Thymus (tissue), 11 donors: Measurements from ENCODE around the gene NCOA7. TPM values are rescaled to one million over a fixed set of nuclear protein-coding genes. Genes with fewer than 3 reads are reported as not detected.
"Not testable (repeated sequence)": the region's sequence is repeated elsewhere in the genome, so short reads cannot be mapped to it uniquely, and the experiment has no call there.

Experiments
- DNase-seq, 9 donors: peaks; one replicate each; pipeline ENCODE4 v3.0.0-alpha.2; 2013; ENCODE audit warnings: low spot score in 9 of 9, low read depth in 6 of 9, missing footprints in 1 of 9
- H3K27ac ChIP-seq, 2 donors: one replicate each; pipeline ENCODE4 v1.5.1; 2013; ENCODE audit warnings: control low read depth in 1 of 2, low read depth in 1 of 2, low read length in 1 of 2, mild to moderate bottlenecking in 1 of 2, moderate library complexity in 1 of 2
- H3K27me3 ChIP-seq, 2 donors: one replicate each; pipeline ENCODE4 v1.5.1; 2013; ENCODE audit warnings: low read length in 1 of 2; ENCODE audit not compliant: control insufficient read depth in 2 of 2, insufficient read depth in 1 of 2
- H3K36me3 ChIP-seq, 2 donors: one replicate each; pipeline ENCODE4 v1.5.1; 2013; ENCODE audit warnings: low read length in 1 of 2, mild to moderate bottlenecking in 1 of 2, moderate library complexity in 1 of 2; ENCODE audit not compliant: control insufficient read depth in 2 of 2, insufficient read depth in 2 of 2
- H3K4me1 ChIP-seq, 2 donors: one replicate each; pipeline ENCODE4 v1.5.1; 2013; ENCODE audit warnings: low read length in 2 of 2; ENCODE audit not compliant: control insufficient read depth in 2 of 2, insufficient read depth in 2 of 2
- H3K4me3 ChIP-seq, 2 donors: one replicate each; pipeline ENCODE4 v1.5.1; 2013; ENCODE audit warnings: low read length in 2 of 2, control low read depth in 1 of 2, mild to moderate bottlenecking in 1 of 2
- H3K9me3 ChIP-seq, 2 donors: one replicate each; pipeline ENCODE4 v1.5.1; 2013; ENCODE audit warnings: low read length in 1 of 2, mild to moderate bottlenecking in 1 of 2; ENCODE audit not compliant: control insufficient read depth in 2 of 2, insufficient read depth in 1 of 2
- WGBS: extraction: QIAGEN DNeasy Blood & Tissue Kit; methylation state at CpG from one replicate; pipeline ENCODE4 v1.1.7; 2013; 5-methylcytosine and 5-hydroxymethylcytosine counted together
- polyA plus RNA-seq: library from polyadenylated mRNA; stranded (reverse); fragments of 200-250 nt; gene quantifications from one replicate; pipeline ENCODE4 v1.2.3, GENCODE V29; 2013
- total RNA-seq: library from RNA; stranded (reverse); fragments of 120-200 nt; gene quantifications from one replicate; pipeline ENCODE4 v1.2.4, GENCODE V29; 2013
- donor health status: healthy.

Gene NCOA7
- total and polyA plus RNA-seq, 2 donors, result 8.4 to 15.8 TPM

GRCh38 chr6:125804866-125805425 lies 14.2 kb downstream of the NCOA7 start:
- H3K36me3 ChIP-seq, H3K4me3 ChIP-seq, H3K27ac ChIP-seq, DNase-seq, H3K9me3 ChIP-seq, H3K4me1 ChIP-seq, H3K27me3 ChIP-seq: not testable (repeated sequence)
- 96% methylated on average over 10 of the region's 10 CpGs for WGBS

- no peak overlapping the region for H3K4me3 ChIP-seq
- H3K27ac ChIP-seq, result no peak overlapping the region
- H3K4me1 ChIP-seq, result no peaks in the 10 kb centered on the region
- H3K9me3 ChIP-seq, result no peaks in the 10 kb centered on the region
- no peaks in the 10 kb centered on the region for H3K36me3 ChIP-seq
- no peaks in the 10 kb centered on the region for H3K27me3 ChIP-seq
- WGBS, result 63% methylated on average over 4 of the region's 4 CpGs
- no peak for DNase-seq
These were observed 16.1 kb downstream of the NCOA7 start for GRCh38 chr6:125806813-125807212.

- Histone ChIP-seq H3K4me3 (no peak overlapping the region), H3K27ac (no peak overlapping the region), H3K27me3 (no peaks in the 10 kb centered on the region), H3K4me1 (no peaks in the 10 kb centered on the region), H3K36me3 (no peaks in the 10 kb centered on the region), H3K9me3 (no peaks in the 10 kb centered on the region)
- WGBS, result 94% methylated on average over 4 of the region's 4 CpGs
- no peak for DNase-seq
These were observed 16.5 kb downstream of the NCOA7 start for GRCh38 chr6:125807293-125807692.

GRCh38 chr6:125808060-125808459 lies 17.3 kb downstream of the NCOA7 start:
- H3K4me3 ChIP-seq, result no peak overlapping the region
- no peaks in the 10 kb centered on the region for H3K27me3 ChIP-seq
- no peaks in the 10 kb centered on the region for H3K36me3 ChIP-seq
- 89% methylated on average over 4 of the region's 4 CpGs for WGBS
- no peak for DNase-seq
- no peak overlapping the region for H3K27ac ChIP-seq
- no peaks in the 10 kb centered on the region for H3K9me3 ChIP-seq
- H3K4me1 ChIP-seq, result no peaks in the 10 kb centered on the region

- no peak overlapping the region for H3K27ac ChIP-seq
- no peaks in the 10 kb centered on the region for H3K36me3 ChIP-seq
- H3K4me3 ChIP-seq, result no peak overlapping the region
- H3K4me1 ChIP-seq, result no peaks in the 10 kb centered on the region
- H3K27me3 ChIP-seq, result no peaks in the 10 kb centered on the region
- DNase-seq, result no peak
- no peaks in the 10 kb centered on the region for H3K9me3 ChIP-seq
These were observed 17.8 kb downstream of the NCOA7 start for GRCh38 chr6:125808591-125808990.

DNA sequence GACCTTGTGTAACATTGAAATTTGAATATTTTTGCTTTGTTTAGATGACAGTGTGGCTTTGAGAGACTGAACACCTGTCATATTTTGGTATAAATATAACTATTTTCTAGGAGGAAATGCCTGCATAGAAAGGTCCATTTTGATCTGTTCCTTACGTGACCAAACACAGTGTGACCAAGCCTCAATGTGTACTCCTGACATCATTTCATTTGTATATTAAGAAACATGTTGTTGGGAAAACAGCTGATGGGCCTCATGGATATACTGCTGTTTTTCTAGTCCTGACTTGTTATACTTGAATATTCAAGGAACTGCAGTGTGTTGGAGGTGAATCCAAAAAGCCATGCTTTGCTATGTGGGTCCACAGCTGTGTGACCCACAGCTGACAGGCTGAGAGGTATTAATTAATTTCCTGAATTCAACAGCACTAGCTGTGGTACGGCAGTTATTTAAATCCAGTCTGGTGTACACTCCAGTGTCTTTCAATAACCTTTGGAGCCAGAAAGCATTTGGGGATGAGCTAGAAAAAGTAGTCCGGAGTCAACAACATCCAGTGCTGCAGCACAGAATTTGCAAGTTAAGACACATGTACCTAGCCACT lies 18.9 kb downstream of the NCOA7 start:
- Histone ChIP-seq H3K9me3 (no peaks in the 10 kb centered on the region), H3K27ac (no peak overlapping the region), H3K36me3 (no peaks in the 10 kb centered on the region), H3K4me3 (no peak overlapping the region), H3K4me1 (peaks cover 0 to 5% of the 10 kb centered on the region in 2 donors), H3K27me3 (no peaks in the 10 kb centered on the region)
- no peak for DNase-seq
- WGBS, result 95% methylated on average over 3 of the region's 3 CpGs

DNA sequence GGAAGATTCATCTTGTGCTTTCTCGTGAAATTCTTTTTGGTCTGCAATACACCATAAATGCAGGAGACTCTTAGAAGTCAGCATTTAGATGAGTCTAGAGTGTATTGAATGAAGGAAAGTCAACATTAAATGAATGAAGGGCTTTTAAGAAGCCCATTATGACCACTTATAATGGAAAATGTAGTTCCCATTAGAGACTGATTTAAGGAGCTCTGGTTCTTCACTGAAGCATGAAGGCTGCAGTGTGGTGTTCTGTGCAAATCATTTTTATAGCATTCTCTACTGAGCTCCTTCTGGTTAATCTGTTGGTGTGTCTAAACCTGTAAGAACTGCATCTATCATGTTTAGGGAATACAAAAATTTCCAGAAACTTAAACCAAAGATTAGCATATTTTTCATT lies 19.7 kb downstream of the NCOA7 start:
- DNase-seq, result no peak
- Histone ChIP-seq H3K36me3 (no peaks in the 10 kb centered on the region), H3K4me3 (no peak overlapping the region), H3K9me3 (no peaks in the 10 kb centered on the region), H3K4me1 (peaks cover 0 to 5% of the 10 kb centered on the region in 2 donors), H3K27me3 (no peaks in the 10 kb centered on the region), H3K27ac (no peak overlapping the region)
- WGBS, result 98% methylated on average over 1 of the region's 1 CpG

DNA sequence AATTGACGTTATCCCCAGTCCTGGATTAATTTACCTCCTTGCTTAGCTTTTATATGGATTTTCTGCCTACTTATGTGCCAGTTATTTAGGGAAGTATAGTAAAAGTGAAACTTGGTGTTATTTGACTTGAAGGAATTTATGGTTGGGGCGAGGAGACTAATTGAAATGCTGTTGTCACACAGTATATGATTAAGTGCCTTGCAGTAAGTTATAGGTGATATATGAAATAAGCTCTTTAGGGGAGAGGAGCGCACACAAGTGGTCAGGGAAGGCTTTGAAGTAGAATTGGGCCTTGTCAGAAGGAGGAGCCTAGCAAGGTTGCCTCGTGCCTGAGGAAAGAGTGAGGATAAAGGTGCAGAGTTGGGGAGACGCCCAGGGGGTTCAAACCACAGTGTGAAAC lies 20.5 kb downstream of the NCOA7 start:
- WGBS, result 81% methylated on average over 5 of the region's 5 CpGs
- Histone ChIP-seq H3K4me3 (no peak overlapping the region), H3K9me3 (no peaks in the 10 kb centered on the region), H3K27me3 (no peaks in the 10 kb centered on the region), H3K4me1 (peaks cover 0 to 5% of the 10 kb centered on the region in 2 donors), H3K27ac (no peak overlapping the region), H3K36me3 (no peaks in the 10 kb centered on the region)
- DNase-seq, result no peak

- H3K36me3 ChIP-seq, result no peaks in the 10 kb centered on the region
- H3K9me3 ChIP-seq, result no peaks in the 10 kb centered on the region
- peaks cover 0 to 5% of the 10 kb centered on the region in 2 donors for H3K4me1 ChIP-seq
- no peak overlapping the region for H3K27ac ChIP-seq
- H3K4me3 ChIP-seq, result no peak overlapping the region
- DNase-seq, result no peak
- no peaks in the 10 kb centered on the region for H3K27me3 ChIP-seq
- WGBS, result 94% methylated on average over 10 of the region's 10 CpGs
These were observed 21.9 kb downstream of the NCOA7 start for GRCh38 chr6:125812394-125813292.
